ENCODE results near the gene MAIP1. TPM values are rescaled to one million over a fixed set of nuclear protein-coding genes. Genes with fewer than 3 reads are reported as not detected.
A peak's percentile ranks its signal among the peaks of the same experiment; 100 is the strongest.

MAIP1 gene
- total RNA-seq, 1 donor from 2014 or later, result 11.7 TPM

DNA sequence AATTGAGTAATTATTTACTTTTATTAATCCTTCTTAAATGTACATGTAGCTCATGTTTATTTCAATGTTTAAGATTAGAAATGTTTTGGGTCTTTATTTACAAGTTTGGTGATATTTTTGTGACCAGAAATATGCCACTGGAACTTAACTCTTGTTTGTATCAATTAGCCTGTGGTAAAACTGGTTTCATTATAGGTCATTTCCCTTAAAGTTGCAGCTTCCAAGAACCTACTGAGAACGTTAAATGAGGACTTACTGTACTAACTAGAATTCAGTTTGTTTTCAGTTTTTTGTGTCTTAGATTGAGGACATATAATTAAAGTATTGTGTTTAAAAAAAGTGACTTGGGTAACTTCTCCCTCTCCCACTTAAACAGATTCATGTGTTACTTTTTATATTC, 4.4 kb upstream of the MAIP1 start:
- DNase-seq (ENCODE audit: low spot score in 2 of 2), result no peak
- Histone ChIP-seq H3K4me1 (peaks cover 9 to 11% of the 10 kb centered on the region in 2 donors), H3K27me3 (no peaks in the 10 kb centered on the region), H3K9me3 (no peaks in the 10 kb centered on the region), H3K27ac (no peak overlapping the region), H3K4me3 (no peak overlapping the region), H3K36me3 (peaks cover 10 to 16% of the 10 kb centered on the region in 2 donors)
- intact Hi-C loops (cut with DNase I), result no loop called here
- TF ChIP-seq, protein P1, sequence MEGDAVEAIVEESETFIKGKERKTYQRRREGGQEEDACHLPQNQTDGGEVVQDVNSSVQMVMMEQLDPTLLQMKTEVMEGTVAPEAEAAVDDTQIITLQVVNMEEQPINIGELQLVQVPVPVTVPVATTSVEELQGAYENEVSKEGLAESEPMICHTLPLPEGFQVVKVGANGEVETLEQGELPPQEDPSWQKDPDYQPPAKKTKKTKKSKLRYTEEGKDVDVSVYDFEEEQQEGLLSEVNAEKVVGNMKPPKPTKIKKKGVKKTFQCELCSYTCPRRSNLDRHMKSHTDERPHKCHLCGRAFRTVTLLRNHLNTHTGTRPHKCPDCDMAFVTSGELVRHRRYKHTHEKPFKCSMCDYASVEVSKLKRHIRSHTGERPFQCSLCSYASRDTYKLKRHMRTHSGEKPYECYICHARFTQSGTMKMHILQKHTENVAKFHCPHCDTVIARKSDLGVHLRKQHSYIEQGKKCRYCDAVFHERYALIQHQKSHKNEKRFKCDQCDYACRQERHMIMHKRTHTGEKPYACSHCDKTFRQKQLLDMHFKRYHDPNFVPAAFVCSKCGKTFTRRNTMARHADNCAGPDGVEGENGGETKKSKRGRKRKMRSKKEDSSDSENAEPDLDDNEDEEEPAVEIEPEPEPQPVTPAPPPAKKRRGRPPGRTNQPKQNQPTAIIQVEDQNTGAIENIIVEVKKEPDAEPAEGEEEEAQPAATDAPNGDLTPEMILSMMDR (IDR thresholded peaks at IDR 0.05), result no peak

DNA sequence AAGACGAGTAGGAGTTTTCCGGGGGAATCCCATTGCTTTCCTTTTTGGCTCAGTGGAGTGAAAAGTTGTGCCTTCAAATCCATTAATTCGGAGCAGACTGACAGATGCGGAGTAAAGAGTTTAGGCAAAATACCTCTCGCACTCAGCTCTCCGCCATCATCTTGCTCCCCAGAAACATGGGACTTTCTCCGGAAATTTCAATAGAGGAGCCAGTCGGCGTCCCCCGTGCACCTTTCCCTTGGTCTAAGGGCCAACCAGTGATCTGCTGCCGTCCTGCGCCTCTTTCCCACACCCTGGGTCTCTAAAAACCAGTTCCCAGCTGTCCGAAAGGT, 409 bp upstream of the MAIP1 start:
- Histone ChIP-seq H3K36me3 (peaks cover 0 to 14% of the 10 kb centered on the region in 2 donors), H3K4me1 (peaks cover 9 to 18% of the 10 kb centered on the region in 2 donors), H3K4me3 (peak overlapping the region; percentile 91 to 92), H3K9me3 (no peaks in the 10 kb centered on the region), H3K27ac (peak overlapping the region; percentile 80 to 90), H3K27me3 (no peaks in the 10 kb centered on the region)
- TF ChIP-seq, protein P1 (IDR thresholded peaks at IDR 0.05), result no peak
- DNase-seq (ENCODE audit: low spot score in 2 of 2), result no peak
- intact Hi-C loops (cut with DNase I), result no loop called here

DNA sequence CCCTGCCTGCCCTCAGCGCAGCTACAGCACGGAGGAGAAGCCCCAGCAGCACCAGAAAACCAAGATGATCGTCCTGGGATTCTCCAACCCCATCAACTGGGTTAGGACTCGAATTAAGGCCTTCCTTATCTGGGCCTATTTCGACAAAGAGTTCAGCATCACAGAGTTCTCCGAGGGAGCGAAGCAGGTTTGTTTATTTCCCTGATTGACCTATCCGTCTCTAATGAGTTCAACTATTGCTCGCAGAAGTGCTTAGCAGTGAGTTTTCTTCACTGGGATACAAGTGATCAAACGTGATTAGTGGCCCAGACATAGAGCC, 639 bp downstream of the MAIP1 start:
- no peaks in the 10 kb centered on the region for H3K9me3 ChIP-seq
- H3K4me3 ChIP-seq, result peak overlapping the region; percentile 91 to 92
- TF ChIP-seq, protein P1 (IDR thresholded peaks at IDR 0.05), result no peak
- peaks cover 2 to 20% of the 10 kb centered on the region in 2 donors for H3K36me3 ChIP-seq
- H3K4me1 ChIP-seq, result peaks cover 9 to 18% of the 10 kb centered on the region in 2 donors
- peak overlapping the region; percentile 80 to 90 for H3K27ac ChIP-seq
- no peak for DNase-seq (ENCODE audit: low spot score in 2 of 2)
- H3K27me3 ChIP-seq, result no peaks in the 10 kb centered on the region
- intact Hi-C loops (cut with DNase I), result no loop called here

DNA sequence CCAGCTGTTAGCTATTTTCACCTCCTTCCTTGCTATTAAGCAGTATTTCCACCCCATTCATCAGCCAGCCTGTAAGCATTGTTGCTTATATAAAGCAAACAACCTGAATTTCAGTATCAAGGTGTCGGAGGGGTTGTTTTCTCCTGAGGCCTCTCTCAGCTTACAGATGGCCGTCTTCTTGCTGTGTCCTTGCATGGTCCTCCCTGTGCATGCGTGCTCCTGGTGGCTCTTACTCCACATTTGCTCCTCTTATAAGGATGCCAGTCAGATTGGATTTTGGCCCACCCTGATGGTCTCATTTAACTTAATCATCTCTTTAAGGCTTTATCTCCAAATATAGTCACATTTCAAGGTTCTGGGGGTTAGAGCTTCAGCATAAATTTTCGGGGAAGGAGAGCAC, 2.6 kb downstream of the MAIP1 start:
- H3K27ac ChIP-seq, result no peak overlapping the region
- no peaks in the 10 kb centered on the region for H3K9me3 ChIP-seq
- no peaks in the 10 kb centered on the region for H3K27me3 ChIP-seq
- DNase-seq (ENCODE audit: low spot score in 2 of 2), result no peak
- intact Hi-C loops (cut with DNase I), result no loop called here
- peaks cover 7 to 18% of the 10 kb centered on the region in 2 donors for H3K4me1 ChIP-seq
- peaks cover 2 to 37% of the 10 kb centered on the region in 2 donors for H3K36me3 ChIP-seq
- TF ChIP-seq, protein P1 (IDR thresholded peaks at IDR 0.05), result no peak
- H3K4me3 ChIP-seq, result no peak overlapping the region

DNA sequence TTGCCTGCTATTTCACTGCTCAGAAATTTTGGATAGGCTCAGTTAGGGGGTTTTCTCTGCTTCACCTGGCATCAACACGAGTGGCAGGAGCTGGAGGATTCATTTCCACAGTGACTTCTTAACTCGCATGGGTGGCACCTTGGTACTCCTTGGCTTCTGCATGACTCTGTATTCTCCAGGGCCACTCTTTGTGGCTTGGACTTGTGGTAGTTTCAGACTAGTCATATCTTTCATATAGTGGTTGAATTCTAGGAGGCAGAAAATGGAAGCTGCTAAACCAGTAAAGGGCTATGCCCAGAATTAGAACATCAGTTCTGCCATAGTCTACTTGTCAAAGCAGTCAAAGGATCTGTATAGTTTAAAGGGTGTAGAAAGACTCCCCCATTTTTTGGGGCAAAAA, 6.8 kb downstream of the MAIP1 start:
- Histone ChIP-seq H3K36me3 (peaks cover 12 to 66% of the 10 kb centered on the region in 2 donors), H3K4me1 (peaks cover 0 to 1% of the 10 kb centered on the region in 2 donors)
- intact Hi-C loops (cut with DNase I), result no loop called here

More for the DNA sequence above, 6.8 kb downstream of the MAIP1 start:
- no peak overlapping the region for H3K4me3 ChIP-seq
- DNase-seq (ENCODE audit: low spot score in 2 of 2), result no peak
- no peaks in the 10 kb centered on the region for H3K27me3 ChIP-seq
- TF ChIP-seq, protein P1 (IDR thresholded peaks at IDR 0.05), result no peak
- H3K9me3 ChIP-seq, result no peaks in the 10 kb centered on the region
- no peak overlapping the region for H3K27ac ChIP-seq

Data from ascending aorta (tissue), 2 donors.